ENCODE data around the gene EIF4G1. TPM values are rescaled to one million over a fixed set of nuclear protein-coding genes. Genes with fewer than 3 reads are reported as not detected.

EIF4G1 gene
- total and polyA plus RNA-seq, 2 experiments from 2014 or later = 227 to 552 TPM

GRCh38 chr3:184361532-184361931 lies 47.1 kb downstream of the EIF4G1 start, which contains the start of the genes CLCN2 and POLR2H:
CLCN2 (minus strand) TSS chr3:184361605; CDS start chr3:184361479, 126 bp downstream.
POLR2H (plus strand) TSS chr3:184361710; CDS start chr3:184363493, 1,783 bp downstream.
- peak; percentile 55 for ATAC-seq
- H3K79me2 ChIP-seq (replicated peaks; ENCODE audit: insufficient read depth) = peaks cover 23% of the 10 kb centered on the region

GRCh38 chr3:184361932-184362667 lies 47.7 kb downstream of the EIF4G1 start:
- Histone ChIP-seq H3K27me3 (ENCODE audit: insufficient read depth) (peaks cover 14% of the 10 kb centered on the region), H3K4me2 (peak overlapping the region; percentile 96), H3K36me3 (ENCODE audit: insufficient read depth) (peaks cover 11% of the 10 kb centered on the region), H3K4me1 (ENCODE audit: insufficient read depth) (peaks cover 19% of the 10 kb centered on the region), H3K27ac (ENCODE audit: low read depth) (peak overlapping the region; percentile 88), H3F3A (replicated peaks; ENCODE audit: low read depth) (peaks cover 3% of the 10 kb centered on the region; the same call in 1 of the 2 replicates), H2AFZ (peak overlapping the region; percentile 43; the same call in 1 of the 2 replicates), H4K20me1 (replicated peaks; ENCODE audit: insufficient read depth) (peaks cover 3% of the 10 kb centered on the region; the same call in 1 of the 2 replicates), H3K9me2 (ENCODE audit: insufficient read depth) (no peaks in the 10 kb centered on the region), H3K4me3 (peak overlapping the region; percentile 82), H3K79me2 (replicated peaks; ENCODE audit: insufficient read depth) (peaks cover 26% of the 10 kb centered on the region)
- Mint-ChIP-seq H3K9me3 (peaks cover 2% of the 10 kb centered on the region; the same call in 1 of the 3 replicates), H3K4me3 (peak overlapping the region; percentile 99), H3K36me3 (ENCODE audit: low read depth) (peaks cover 36% of the 10 kb centered on the region), H3K27me3 (ENCODE audit: insufficient read depth, low read depth, poor library complexity) (peaks cover 22% of the 10 kb centered on the region), H3K4me1 (peaks cover 25% of the 10 kb centered on the region), H3K27ac (peak overlapping the region; percentile 90)
- ATAC-seq (peak; percentile 18), DNase-seq (ENCODE audit: low spot score) (peak; percentile 54)
- TF ChIP-seq JUNB (IDR thresholded peaks at IDR 0.05; ENCODE audit: unreplicated experiment) = no peak
- no peak for TF ChIP-seq ZNF114 (CRISPR knock-in tag; IDR thresholded peaks at IDR 0.05)
- no peak for TF ChIP-seq REST (IDR thresholded peaks at IDR 0.05; ENCODE audit: unreplicated experiment)
- TF ChIP-seq POLR2AphosphoS5 (IDR thresholded peaks at IDR 0.05; ENCODE audit: low read depth) = no peak
- TF ChIP-seq CREB1 (CRISPR knock-in tag; IDR thresholded peaks at IDR 0.05; ENCODE audit: low read depth) = no peak
- no peak for TF ChIP-seq ZNF331 (CRISPR knock-in tag; IDR thresholded peaks at IDR 0.05; ENCODE audit: low read depth)
- TF ChIP-seq STAT1 (IDR thresholded peaks at IDR 0.05; ENCODE audit: unreplicated experiment) = no peak
- no peak for TF ChIP-seq EZH2phosphoT487 (IDR thresholded peaks at IDR 0.05; ENCODE audit: unreplicated experiment)
- no peak for TF ChIP-seq ZNF462 (CRISPR knock-in tag; IDR thresholded peaks at IDR 0.05)
- no peak for TF ChIP-seq EZH2 (IDR thresholded peaks at IDR 0.05; ENCODE audit: low read depth, unreplicated experiment)

More at GRCh38 chr3:184361532-184361931, 47.1 kb downstream of the EIF4G1 start, which contains the start of the genes CLCN2 and POLR2H:
- Mint-ChIP-seq H3K9me3 (peaks cover 2% of the 10 kb centered on the region; the same call in 1 of the 3 replicates), H3K27ac (peak within 1 kb of the TSS; percentile 90), H3K4me1 (peaks cover 25% of the 10 kb centered on the region), H3K27me3 (ENCODE audit: insufficient read depth, low read depth, poor library complexity) (peaks cover 22% of the 10 kb centered on the region), H3K36me3 (ENCODE audit: low read depth) (peaks cover 35% of the 10 kb centered on the region), H3K4me3 (peak within 1 kb of the TSS; percentile 99)
- H3K4me2 ChIP-seq = peak within 1 kb of the TSS; percentile 96
- H4K20me1 ChIP-seq (replicated peaks; ENCODE audit: insufficient read depth) = peaks cover 3% of the 10 kb centered on the region; the same call in 1 of the 2 replicates
- peak within 1 kb of the TSS; percentile 43; the same call in 1 of the 2 replicates for H2AFZ ChIP-seq
- TF ChIP-seq NANOG (IDR thresholded peaks at IDR 0.05; ENCODE audit: borderline replicate concordance) (no peak), POLR2AphosphoS5 (IDR thresholded peaks at IDR 0.05; ENCODE audit: low read depth) (peak; percentile 72)
- H3K9me2 ChIP-seq (ENCODE audit: insufficient read depth) = no peaks in the 10 kb centered on the region
- peak within 1 kb of the TSS; percentile 82 for H3K4me3 ChIP-seq
- H3K27ac ChIP-seq (ENCODE audit: low read depth) = peak within 1 kb of the TSS; percentile 88
- peaks cover 14% of the 10 kb centered on the region for H3K27me3 ChIP-seq (ENCODE audit: insufficient read depth)
- peaks cover 19% of the 10 kb centered on the region for H3K4me1 ChIP-seq (ENCODE audit: insufficient read depth)
- peaks cover 3% of the 10 kb centered on the region; the same call in 1 of the 2 replicates for H3F3A ChIP-seq (replicated peaks; ENCODE audit: low read depth)
- DNase-seq (ENCODE audit: low spot score) = peak; percentile 80
- peaks cover 7% of the 10 kb centered on the region for H3K36me3 ChIP-seq (ENCODE audit: insufficient read depth)
